T follicular helper cell (primary cell): ENCODE results near the gene HDAC2.
"Not testable (repeated sequence)": the region's sequence is repeated elsewhere in the genome, so short reads cannot be mapped to it uniquely, and the experiment has no call there.

Source experiments
- DNase-seq: peaks from one replicate; pipeline ENCODE4 v3.0.0-alpha.2; 2020; ENCODE audit warnings: low read depth
- total RNA-seq, 2 experiments: gene quantifications; one replicate each; lab custom pipeline; 2026; lab: John Stamatoyannopoulos, UW

The HDAC2 gene
- total RNA-seq: 70.3 to 174 reads per million in 2 experiments

- peak; percentile 72 for DNase-seq
These were observed at the start of gene HDAC2 for GRCh38 chr6:113970805-113971676. TSS of gene HDAC2 (minus strand) at chr6:113971148. CDS start at chr6:113970908, 240 bp downstream.

DNA sequence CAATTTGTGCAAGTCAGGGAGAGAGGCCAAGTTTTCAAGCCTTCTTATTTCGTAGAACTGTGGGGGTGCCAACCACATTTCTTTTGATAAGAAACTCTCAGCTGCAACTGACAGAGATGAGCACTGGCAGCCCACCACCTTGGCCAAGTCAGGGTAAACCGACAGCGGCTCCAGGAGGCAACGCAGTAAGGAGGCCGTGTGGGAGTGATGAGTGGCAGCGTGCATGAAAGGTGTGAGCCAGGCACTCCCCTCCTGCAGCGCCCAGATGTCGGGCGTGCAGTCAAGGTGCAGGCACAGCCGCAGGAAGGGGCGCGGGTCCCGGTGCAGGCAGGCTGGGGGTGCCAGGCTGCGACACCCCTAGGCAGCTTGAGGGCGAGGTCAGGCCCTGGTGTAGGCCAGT, 49.2 kb upstream of the HDAC2 start:
- no peak for DNase-seq

GRCh38 chr6:114017146-114017545, 46.2 kb upstream of the HDAC2 start:
- not testable (repeated sequence) for DNase-seq

- DNase-seq: not testable (repeated sequence)
These were observed 43.2 kb upstream of the HDAC2 start for GRCh38 chr6:114014106-114014505.

DNA sequence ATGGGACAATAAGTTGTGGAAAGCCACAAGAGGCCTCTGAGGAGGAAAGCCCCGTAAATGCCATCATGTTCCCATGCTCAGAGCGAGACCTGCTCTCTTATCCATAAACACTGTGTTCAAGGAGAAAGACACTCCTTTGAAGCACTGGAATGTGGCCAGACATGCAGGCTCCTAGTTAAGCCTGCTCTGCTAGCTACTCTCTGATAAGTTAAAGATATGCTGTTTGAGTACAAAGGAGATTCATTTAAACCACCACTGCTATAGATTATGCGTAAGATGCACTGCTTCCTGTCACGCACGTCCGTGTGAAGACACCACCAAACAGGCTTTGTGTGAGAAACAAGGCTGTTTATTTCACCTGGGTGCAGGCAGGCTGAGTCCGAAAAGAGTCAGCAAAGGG, 40.5 kb upstream of the HDAC2 start:
- DNase-seq: not testable (repeated sequence)

DNA sequence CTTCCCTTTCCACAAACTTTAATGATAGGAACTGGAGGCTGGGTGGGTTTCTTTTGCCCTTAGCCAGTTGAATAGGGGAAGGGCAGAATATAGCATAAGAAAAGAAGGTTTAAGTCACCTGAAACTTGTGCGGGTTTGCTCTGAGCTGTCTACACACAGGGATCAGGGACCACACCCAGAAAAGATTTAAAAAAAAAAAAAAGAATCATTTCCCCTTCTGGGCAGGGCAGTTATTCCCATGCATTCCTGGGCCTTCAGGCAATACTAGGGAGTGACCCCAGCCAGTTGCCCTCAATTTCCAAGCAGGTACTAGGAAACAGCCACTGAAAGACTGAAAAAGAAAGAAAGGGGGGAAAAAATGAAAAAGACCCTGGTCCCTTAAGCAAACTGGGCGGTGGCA, 39.6 kb upstream of the HDAC2 start:
- DNase-seq: no peak

- DNase-seq: no peak
These were observed 38.2 kb upstream of the HDAC2 start for GRCh38 chr6:114009192-114009591.

DNA sequence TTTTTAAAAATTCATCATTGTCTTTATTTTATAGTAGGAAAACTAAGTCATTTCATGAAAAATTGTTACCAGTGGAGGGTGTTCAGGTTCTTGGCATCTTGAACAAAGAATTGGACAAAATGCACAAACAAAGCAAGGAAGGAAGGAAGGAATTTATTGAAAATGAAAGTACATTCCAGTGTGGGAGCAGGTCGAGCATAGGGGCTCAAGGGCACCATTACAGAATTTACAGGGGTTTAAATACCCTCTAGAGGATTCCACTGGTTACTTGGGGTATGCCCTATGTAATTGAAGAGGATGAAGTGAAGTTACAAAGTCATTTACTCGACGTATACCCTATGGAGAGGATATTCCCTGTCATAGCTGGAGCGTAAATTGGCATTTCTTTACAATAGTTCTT, 37.4 kb upstream of the HDAC2 start:
- no peak for DNase-seq

DNA sequence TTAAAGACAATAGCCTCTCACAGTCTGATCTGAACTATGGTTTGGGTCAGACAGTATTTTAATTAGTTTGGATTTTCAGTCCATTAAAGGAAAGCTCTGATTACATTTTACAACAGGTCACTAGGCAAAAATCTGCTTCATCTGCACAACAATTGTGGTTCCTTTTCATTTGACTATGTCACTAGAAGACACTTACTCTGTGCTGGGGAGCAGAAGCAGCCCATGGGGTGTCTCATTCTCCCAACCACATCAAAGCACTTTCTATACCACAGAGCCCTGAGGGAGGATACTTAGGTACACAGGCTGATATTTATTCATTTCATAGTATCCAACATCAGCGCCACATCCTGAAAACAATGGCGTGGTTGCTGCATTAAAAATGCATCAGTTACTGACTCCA, 36.6 kb upstream of the HDAC2 start:
- peak; percentile 3 for DNase-seq

DNA sequence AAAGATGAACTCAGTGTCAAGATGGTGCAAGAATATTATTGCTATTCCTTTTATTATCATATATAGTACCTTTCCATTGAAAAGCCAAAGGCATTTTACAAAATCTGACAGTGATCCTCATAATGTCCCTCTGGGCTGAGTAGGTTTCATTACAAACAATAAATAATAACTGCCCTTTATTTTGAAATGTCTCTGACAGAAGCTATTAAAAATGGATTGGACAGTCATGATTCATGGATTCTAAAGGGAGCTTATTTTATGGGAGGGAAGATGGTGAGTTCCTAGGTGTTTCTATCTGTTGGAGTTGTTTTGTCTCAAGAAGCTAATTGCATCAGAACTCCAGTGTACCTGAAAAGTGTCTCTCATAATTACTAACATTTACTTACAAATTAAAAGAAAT, 30.4 kb upstream of the HDAC2 start:
- DNase-seq: no peak

DNA sequence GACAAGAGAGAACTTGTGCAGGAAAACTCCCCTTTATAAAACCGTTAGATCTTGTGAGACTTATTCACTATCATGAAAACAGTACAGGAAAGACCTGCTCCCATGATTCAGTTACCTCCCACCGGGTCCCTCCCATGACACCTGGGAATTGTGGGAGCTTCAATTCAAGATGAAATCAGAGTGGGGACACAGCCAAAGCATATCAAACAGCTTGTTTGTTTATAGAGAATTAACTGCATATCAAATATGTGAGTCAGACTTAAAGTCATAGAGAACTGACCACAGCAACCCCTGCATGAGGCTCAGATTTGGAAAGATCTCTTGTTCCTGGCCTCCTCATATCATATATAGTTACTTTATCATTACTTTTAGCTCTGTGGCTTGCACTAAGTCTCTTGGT, 29.1 kb upstream of the HDAC2 start:
- DNase-seq: no peak

DNA sequence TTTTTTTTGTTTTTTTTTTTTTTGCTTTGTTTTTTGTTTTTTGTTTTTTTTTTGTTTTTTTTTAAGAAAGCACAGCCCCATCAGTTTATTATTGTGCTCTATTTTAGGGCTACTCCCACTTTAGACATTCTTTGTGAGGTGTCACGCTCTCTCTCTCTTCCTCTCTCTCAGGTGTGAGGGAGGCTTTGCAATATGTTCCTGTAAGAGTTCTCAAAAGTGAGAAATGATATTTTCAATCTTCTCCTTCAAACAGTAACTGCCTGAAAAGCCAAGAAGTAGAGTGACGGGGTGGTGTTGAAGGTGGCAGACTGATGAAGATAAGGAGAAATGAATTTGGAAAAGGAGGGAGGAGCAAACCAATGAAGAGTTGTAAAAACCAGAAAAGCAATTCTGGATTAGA, 28.3 kb upstream of the HDAC2 start:
- DNase-seq: no peak

DNA sequence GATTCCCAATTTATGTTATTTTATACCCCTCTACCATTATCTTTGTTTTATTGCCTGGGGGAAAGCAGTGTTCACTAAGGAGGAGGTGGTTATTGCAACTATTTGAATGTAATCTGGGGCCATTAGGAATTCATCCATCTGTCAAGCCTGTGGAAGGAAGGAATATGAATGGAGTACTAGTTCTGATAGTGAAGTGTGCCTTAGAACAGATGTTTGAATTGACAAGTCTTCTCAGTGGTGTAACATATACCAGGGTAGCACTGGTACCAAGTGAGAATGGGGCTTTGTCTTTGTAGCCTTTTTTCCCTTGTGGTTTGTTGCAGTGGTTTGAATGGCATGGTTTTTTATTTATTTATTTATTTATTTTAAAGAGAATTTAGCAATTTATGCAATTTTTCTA, 27.9 kb upstream of the HDAC2 start:
- no peak for DNase-seq

DNA sequence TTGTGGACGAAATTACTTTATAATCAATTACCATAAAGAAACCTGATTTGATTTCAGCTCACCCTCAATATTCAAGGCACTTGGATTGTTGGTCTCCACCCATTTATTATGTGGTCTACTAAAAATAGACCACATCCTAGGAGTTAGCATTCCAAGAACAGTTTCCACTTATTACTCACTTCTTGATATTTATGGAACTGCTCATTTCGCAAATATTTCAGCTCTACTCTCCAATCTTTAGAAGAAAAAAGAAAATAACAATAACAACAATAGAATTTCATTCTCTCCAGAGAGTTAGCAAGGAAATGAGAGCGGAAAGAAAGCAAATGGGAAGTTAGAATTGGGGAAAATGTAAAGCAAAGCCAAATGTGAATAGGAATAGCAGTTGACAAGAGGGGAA, 26.2 kb upstream of the HDAC2 start:
- no peak for DNase-seq

DNA sequence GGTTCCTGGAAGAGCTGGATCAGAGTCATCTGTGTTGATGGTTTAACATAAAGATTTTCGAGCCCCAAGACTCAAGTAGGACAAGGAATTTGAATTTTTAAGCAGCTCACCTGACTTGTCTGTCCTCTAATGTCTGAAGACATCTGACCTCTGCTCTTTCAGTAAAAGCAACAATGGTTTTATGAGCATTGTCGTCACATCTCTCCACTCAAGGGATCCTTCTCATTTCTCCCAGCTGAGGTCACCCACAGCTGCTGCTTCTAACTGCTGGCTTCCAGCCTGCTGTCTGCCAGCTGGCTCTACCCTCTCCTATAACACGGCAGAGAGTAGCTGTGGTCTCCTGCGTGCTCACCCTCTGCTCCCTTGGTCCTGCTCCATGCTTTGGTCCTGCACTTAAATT, 24.7 kb upstream of the HDAC2 start:
- no peak for DNase-seq

DNA sequence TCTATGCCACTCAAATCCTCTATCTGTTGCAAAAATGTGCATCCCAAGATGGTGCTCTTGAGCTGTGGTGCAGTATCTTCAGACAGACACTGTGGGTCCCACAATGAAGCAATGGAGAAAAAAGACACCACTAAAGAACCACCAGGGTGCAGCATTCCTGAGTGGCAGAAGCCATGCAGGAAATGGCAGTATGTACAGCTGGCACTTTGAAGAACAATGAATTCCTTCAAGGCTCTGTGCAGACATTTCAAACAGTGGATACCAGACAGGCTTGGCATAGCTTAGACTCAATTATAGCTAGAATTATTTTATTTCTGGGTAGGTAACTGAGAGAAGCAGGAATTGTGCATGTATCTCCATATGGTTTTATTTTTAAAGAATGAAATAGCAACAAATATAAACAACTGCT, 24.0 kb upstream of the HDAC2 start:
- DNase-seq: peak; percentile 2

GRCh38 chr6:113989675-113990074, 18.7 kb upstream of the HDAC2 start:
- no peak for DNase-seq

DNA sequence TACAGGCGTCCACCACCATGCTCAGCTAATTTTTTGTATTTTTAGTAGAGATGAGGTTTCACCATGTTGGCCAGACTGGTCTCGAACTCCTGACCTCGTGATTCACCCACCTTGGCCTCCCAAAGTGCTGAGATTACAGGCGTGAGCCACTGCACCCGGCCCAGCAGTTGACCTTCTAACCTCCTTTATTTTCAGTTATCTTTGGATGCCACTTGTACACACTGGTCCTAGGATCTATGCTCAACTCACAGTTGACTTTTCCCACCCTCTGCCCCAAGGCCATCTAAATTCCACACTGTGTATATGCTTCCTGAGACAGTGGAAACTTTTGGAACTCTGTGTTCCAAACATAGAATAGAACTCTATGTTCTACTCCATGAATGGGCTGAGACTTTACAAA, 11.7 kb upstream of the HDAC2 start:
- not testable (repeated sequence) for DNase-seq

GRCh38 chr6:113982055-113982550, 11.2 kb upstream of the HDAC2 start:
- no peak for DNase-seq

- DNase-seq: no peak
These were observed 10.1 kb upstream of the HDAC2 start for GRCh38 chr6:113980937-113981554.

DNA sequence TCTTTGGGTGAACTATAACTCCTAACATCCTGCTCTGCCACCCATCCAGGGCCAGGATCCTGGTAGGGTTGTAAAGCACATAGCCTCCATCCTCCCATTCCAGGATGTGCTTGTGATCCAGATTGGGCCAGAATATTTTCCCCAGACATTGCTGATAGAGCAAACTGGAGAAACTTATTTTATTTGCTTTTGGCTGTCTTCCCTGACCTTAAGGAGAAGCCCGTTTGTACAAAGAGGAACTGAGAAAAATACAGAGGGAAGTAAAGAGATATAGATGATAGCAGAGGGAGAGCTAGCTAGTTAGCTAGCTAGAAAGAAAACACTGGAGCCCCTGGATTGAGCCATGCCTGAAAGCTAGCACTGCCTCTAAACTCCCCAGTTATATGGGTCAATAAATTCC, 9.0 kb upstream of the HDAC2 start:
- no peak for DNase-seq

DNA sequence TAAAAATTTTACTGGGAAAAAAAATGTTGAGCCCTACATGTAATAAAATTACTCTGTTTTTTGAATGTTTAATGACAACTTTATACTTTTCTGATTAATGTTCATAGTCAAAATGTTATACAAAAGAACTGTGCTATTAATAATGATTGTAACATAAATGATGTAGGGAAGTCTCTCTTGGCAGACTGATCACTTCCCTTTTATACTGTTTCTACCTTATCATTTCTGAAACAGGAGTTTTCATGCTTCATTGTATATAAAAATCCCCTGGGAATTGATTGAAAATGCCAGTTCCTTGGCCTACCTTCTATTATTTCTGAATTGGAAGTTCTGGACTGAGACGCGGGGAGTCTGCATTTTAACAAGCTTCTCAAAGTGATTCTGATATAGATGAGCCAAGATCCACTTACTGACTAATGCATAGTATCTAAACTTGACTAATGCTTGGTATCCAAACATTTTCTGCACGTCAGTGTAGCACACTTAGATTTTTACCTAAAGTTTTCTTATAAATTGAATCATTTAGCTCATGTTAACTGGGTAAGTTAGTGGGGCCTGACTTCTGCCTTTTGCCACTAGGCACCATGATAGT, 7.2 kb upstream of the HDAC2 start:
- no peak for DNase-seq

DNA sequence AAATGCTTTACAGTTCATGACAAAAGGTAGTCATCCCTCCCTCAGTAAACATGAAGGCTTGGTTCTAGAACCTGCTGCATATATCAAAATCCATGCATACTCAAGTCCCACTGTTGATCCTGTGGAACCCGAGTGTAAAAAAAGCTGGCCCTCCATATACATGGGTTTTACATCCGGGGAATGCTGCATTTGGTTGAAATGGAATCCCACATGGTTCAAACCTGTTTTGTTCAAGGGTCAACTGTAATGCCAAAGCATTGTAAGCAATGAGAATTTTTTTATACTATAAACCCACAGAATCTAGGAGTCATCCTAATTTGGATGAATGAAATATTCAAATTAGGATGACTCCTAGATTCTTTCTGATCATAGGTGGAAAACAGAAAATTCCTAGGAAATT, 5.9 kb upstream of the HDAC2 start:
- no peak for DNase-seq
